ENCODE measurements around the gene CCAR1.
"Not testable (repeated sequence)": the region's sequence is repeated elsewhere in the genome, so short reads cannot be mapped to it uniquely, and the experiment has no call there.

GRCh38 chr10:68708987-68709386 is 12.1 kb upstream of the CCAR1 start:
- TF ChIP-seq CTCF, POLR2A (IDR thresholded peaks at IDR 0.05): not testable (repeated sequence)
